Mesenchymal stem cell (in vitro differentiated cells and primary cell): ENCODE measurements around the gene MTSS2.
A peak's percentile ranks its signal among the peaks of the same experiment; 100 is the strongest.

Source experiments
- DNase-seq: peaks from one replicate; pipeline ENCODE4 v3.0.0-alpha.2; 2013
- H2AFZ ChIP-seq: one replicate; pipeline ENCODE4 v1.6.1; 2013; ENCODE audit warnings: low read depth, mild to moderate bottlenecking, control low read depth, inconsistent platforms, low read length, moderate library complexity
- H2AK5ac ChIP-seq: 2 replicates; pipeline ENCODE4 v1.6.1; 2013; ENCODE audit warnings: low read length, moderate library complexity, mild to moderate bottlenecking, inconsistent platforms; ENCODE audit not compliant: severe bottlenecking
- H2BK120ac ChIP-seq: one replicate; pipeline ENCODE4 v1.6.1; 2013; ENCODE audit warnings: low read depth, mild to moderate bottlenecking, inconsistent platforms, low read length, moderate library complexity
- H2BK12ac ChIP-seq, 2 experiments: one replicate each; pipeline ENCODE4 v1.6.1; 2013; ENCODE audit warnings: inconsistent platforms in 2 of 2, low read length in 2 of 2, mild to moderate bottlenecking in 2 of 2, moderate library complexity in 2 of 2, control low read depth in 1 of 2
- H2BK15ac ChIP-seq: one replicate; pipeline ENCODE4 v1.6.1; 2013; ENCODE audit warnings: mild to moderate bottlenecking, low read depth, inconsistent platforms; ENCODE audit not compliant: poor library complexity, severe bottlenecking
- H2BK5ac ChIP-seq: 2 replicates; pipeline ENCODE4 v1.6.1; 2013; ENCODE audit warnings: low read depth, mild to moderate bottlenecking, low read length, control low read depth, inconsistent platforms; ENCODE audit not compliant: poor library complexity, severe bottlenecking
- H3K14ac ChIP-seq, 2 experiments: one replicate each; pipeline ENCODE4 v1.6.1; 2013; ENCODE audit warnings: inconsistent platforms in 2 of 2, low read length in 2 of 2, control low read depth in 1 of 2, mild to moderate bottlenecking in 1 of 2, moderate library complexity in 1 of 2
- H3K18ac ChIP-seq, 2 experiments: one replicate each; pipeline ENCODE4 v1.6.1; 2013; ENCODE audit warnings: inconsistent platforms in 2 of 2, low read length in 2 of 2, control low read depth in 1 of 2, low read depth in 1 of 2, mild to moderate bottlenecking in 1 of 2
- H3K23ac ChIP-seq, 2 experiments: one replicate each; pipeline ENCODE4 v1.6.1; 2013; ENCODE audit warnings: inconsistent platforms in 2 of 2, low read length in 2 of 2, mild to moderate bottlenecking in 2 of 2, moderate library complexity in 2 of 2, control low read depth in 1 of 2
- H3K27ac ChIP-seq: 2 replicates; pipeline ENCODE4 v1.5.1; 2013; ENCODE audit warnings: mild to moderate bottlenecking, moderate library complexity, low read length, control low read depth, inconsistent platforms; ENCODE audit not compliant: poor library complexity, severe bottlenecking
- H3K27me3 ChIP-seq, 2 experiments: 2 replicates each; pipeline versions ENCODE4 v1.6.1 to v1.7.0; 2013; ENCODE audit warnings: low read length in 2 of 2, mild to moderate bottlenecking in 2 of 2, moderate library complexity in 2 of 2, control low read depth in 1 of 2, inconsistent platforms in 1 of 2; ENCODE audit not compliant: control insufficient read depth in 1 of 2, insufficient read depth in 1 of 2
- H3K36me3 ChIP-seq, 2 experiments: 2 replicates each; pipeline versions ENCODE4 v1.6.1 to v1.7.0; 2013; ENCODE audit warnings: low read length in 2 of 2, control low read depth in 1 of 2, inconsistent platforms in 1 of 2, low read depth in 1 of 2, mild to moderate bottlenecking in 1 of 2; ENCODE audit not compliant: insufficient read depth in 2 of 2, control insufficient read depth in 1 of 2
- H3K4ac ChIP-seq, 2 experiments: one replicate each; pipeline ENCODE4 v1.6.1; 2013; ENCODE audit warnings: inconsistent platforms in 2 of 2, low read length in 2 of 2, mild to moderate bottlenecking in 2 of 2, moderate library complexity in 2 of 2, control low read depth in 1 of 2, low read depth in 1 of 2
- H3K4me1 ChIP-seq: 2 replicates; pipeline ENCODE4 v1.6.1; 2013; ENCODE audit warnings: low read depth, low read length, control low read depth; ENCODE audit not compliant: control insufficient read depth, insufficient read depth
- H3K4me2 ChIP-seq: 2 replicates; pipeline ENCODE4 v1.6.1; 2013; ENCODE audit warnings: low read length, mild to moderate bottlenecking, inconsistent platforms; ENCODE audit not compliant: poor library complexity, severe bottlenecking
- H3K4me3 ChIP-seq, 2 experiments: 2 replicates each; pipeline versions ENCODE4 v1.5.1 to v1.7.0; 2013; ENCODE audit warnings: low read length in 2 of 2, mild to moderate bottlenecking in 2 of 2, control low read depth in 1 of 2, low read depth in 1 of 2; ENCODE audit not compliant: insufficient read depth in 1 of 2
- H3K79me1 ChIP-seq: replicated peaks from 2 replicates; pipeline ENCODE4 v1.6.1; 2013; ENCODE audit warnings: mild to moderate bottlenecking, control low read depth, low read length, inconsistent platforms; ENCODE audit not compliant: poor library complexity, severe bottlenecking
- H3K9ac ChIP-seq: 2 replicates; pipeline ENCODE4 v1.7.0; 2013; ENCODE audit warnings: mild to moderate bottlenecking, low read length, moderate library complexity
- H3K9me3 ChIP-seq: 2 replicates; pipeline ENCODE4 v1.7.0; 2013; ENCODE audit warnings: mild to moderate bottlenecking, low read length; ENCODE audit not compliant: control insufficient read depth
- H4K8ac ChIP-seq: one replicate; pipeline ENCODE4 v1.6.1; 2013; ENCODE audit warnings: inconsistent platforms, mild to moderate bottlenecking, low read length, moderate library complexity
- H4K91ac ChIP-seq: one replicate; pipeline ENCODE4 v1.6.1; 2013; ENCODE audit warnings: mild to moderate bottlenecking, low read length, inconsistent platforms
- WGBS: methylation state at CpG from one replicate; pipeline ENCODE4 v1.1.7; 2013; ENCODE audit warnings: mixed read lengths; 5-methylcytosine and 5-hydroxymethylcytosine counted together

Gene MTSS2

DNA sequence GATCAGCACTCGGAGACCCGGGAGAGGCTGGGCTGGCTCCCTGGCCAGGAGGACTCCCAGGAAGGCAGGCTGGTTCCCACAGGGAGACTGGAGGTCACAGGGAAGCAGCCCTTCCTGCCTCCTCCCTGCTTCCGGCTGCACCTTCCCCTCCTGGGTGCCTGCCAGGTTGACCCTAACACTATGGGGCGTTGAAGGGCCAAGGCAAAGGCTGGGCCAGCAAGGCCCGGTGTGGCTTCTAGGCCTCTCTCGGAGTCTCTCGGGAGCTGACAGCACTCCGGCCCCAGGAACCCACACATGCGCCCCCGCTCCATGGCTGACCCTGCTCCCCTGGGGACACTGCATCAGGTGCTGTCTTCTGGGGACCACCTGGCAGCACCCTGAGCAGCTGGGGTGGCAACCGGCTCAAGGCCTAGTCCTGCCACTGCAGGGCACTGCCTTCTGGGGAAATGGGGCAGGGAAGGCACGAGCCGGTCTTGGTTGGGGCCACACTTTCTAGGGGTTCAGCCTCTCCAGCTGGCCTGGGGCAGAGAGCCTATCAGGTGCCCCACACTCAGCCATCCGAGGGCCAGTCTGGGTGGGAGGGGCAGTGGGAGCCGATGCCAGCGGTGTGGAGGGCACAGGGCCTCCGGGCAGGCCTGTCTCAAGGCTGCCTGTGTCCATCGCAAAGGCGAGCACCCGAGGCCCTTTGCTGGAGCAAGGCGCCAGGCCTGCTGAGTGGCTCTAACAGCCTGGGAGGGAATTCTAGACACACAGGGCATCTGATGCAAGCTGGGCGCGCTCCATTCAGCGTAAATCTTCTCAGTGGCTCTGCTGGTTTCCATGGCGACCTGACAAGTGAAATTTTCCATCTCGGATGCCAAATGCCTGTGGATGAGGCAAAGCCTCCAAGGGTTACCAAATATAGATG is 5.6 kb upstream of the MTSS2 start:
- no peak overlapping the region for H3K27ac ChIP-seq
- DNase-seq: peak; percentile 99
- H3K4me2 ChIP-seq: no peak overlapping the region
- no peak overlapping the region for H3K4me3 ChIP-seq
- peak overlapping the region in 1 of 2 experiments; percentile 12 for H3K14ac ChIP-seq
- WGBS: 79% methylated on average over 26 of the region's 26 CpGs
- H3K36me3 ChIP-seq: peaks cover 0 to 16% of the 10 kb centered on the region in 2 experiments
- peaks cover 74% of the 10 kb centered on the region for H3K4me1 ChIP-seq
- H3K27me3 ChIP-seq: no peaks in the 10 kb centered on the region
- peak overlapping the region; percentile 49 for H3K9ac ChIP-seq
- H4K91ac ChIP-seq: peak overlapping the region; percentile 98
- H2AFZ ChIP-seq: no peak overlapping the region
- H3K18ac ChIP-seq: peak overlapping the region; percentile 85 to 92
- no peak overlapping the region for H2BK5ac ChIP-seq
- no peaks in the 10 kb centered on the region for H3K9me3 ChIP-seq
- H2BK120ac ChIP-seq: peak overlapping the region; percentile 88
- H2BK15ac ChIP-seq: peak overlapping the region; percentile 39
- H2AK5ac ChIP-seq: peak overlapping the region; percentile 21
- no peaks in the 10 kb centered on the region for H3K79me1 ChIP-seq
- peak overlapping the region in 1 of 2 experiments; percentile 2 for H3K23ac ChIP-seq
- peak overlapping the region; percentile 88 to 98 for H3K4ac ChIP-seq
- H2BK12ac ChIP-seq: peak overlapping the region; percentile 90 to 95
- H4K8ac ChIP-seq: peak overlapping the region; percentile 86

DNA sequence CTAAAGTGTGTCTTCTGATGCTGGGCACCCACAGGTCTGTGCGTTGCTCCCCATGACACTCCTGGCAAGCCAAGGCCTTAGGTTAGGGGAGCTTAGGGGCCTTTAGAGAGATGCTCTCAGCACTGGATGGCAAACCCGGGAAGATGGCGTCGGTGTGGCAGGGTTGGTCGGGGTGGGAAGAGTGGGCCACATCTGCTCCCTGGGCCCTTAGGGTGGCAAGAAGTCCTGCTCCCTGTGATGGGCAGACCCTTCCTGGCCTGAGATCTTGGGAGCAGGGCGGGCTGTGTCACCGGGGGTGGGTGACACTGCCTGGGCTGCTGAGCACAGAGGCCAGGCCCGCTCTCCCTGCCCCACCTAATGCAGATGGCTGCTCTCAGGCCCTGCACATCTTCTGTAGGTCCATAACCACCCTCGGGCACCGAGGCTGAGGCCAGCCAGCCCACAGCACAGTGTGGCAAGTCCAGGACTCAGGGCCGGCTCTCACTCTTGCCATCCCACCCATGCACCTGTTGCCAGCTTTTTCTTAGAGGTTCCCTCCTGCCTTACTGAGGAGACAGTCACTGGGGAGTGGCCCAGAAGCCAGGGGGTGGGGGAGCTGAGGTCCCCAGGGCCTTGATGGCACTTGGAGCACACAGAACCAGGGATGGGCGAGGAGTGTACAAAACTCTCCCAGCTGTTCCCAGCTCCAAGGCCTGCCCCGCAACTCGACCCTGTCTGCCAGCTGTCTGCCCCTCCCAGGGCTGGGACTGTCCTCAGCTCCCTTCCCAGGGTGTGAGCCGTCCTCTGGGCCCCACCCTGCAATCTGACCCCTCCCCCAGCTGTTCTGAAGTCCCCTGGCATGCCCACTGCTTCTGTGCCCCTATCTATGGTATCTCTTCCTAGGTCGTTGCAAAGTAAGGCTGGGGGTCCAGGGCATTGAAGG is 4.4 kb upstream of the MTSS2 start:
- H3K9ac ChIP-seq: no peak overlapping the region
- no peak overlapping the region for H2AFZ ChIP-seq
- WGBS: 92% methylated on average over 16 of the region's 16 CpGs
- no peaks in the 10 kb centered on the region for H3K9me3 ChIP-seq
- peak overlapping the region; percentile 90 to 95 for H2BK12ac ChIP-seq
- H3K4me2 ChIP-seq: no peak overlapping the region
- H3K18ac ChIP-seq: peak overlapping the region; percentile 71 to 85
- H3K4ac ChIP-seq: peak overlapping the region; percentile 88
- peak overlapping the region; percentile 98 for H4K91ac ChIP-seq
- no peak for DNase-seq
- H3K4me1 ChIP-seq: peaks cover 68% of the 10 kb centered on the region
- H2AK5ac ChIP-seq: no peak overlapping the region
- peaks cover 0 to 16% of the 10 kb centered on the region in 2 experiments for H3K36me3 ChIP-seq
- no peak overlapping the region for H2BK5ac ChIP-seq
- H3K4me3 ChIP-seq: no peak overlapping the region
- H3K27me3 ChIP-seq: no peaks in the 10 kb centered on the region
- peak overlapping the region; percentile 77 for H2BK15ac ChIP-seq
- H3K14ac ChIP-seq: peak overlapping the region in 1 of 2 experiments; percentile 45
- no peaks in the 10 kb centered on the region for H3K79me1 ChIP-seq
- H3K27ac ChIP-seq: no peak overlapping the region
- peak overlapping the region; percentile 69 for H4K8ac ChIP-seq
- H2BK120ac ChIP-seq: peak overlapping the region; percentile 88
- H3K23ac ChIP-seq: no peak overlapping the region

GRCh38 chr16:70689035-70689969 is 3.4 kb upstream of the MTSS2 start:
- no peak overlapping the region for H2AFZ ChIP-seq
- no peak overlapping the region for H3K27ac ChIP-seq
- H2BK15ac ChIP-seq: peak overlapping the region; percentile 84
- no peak overlapping the region for H3K4me3 ChIP-seq
- peak overlapping the region; percentile 90 to 95 for H2BK12ac ChIP-seq
- H3K9me3 ChIP-seq: no peaks in the 10 kb centered on the region
- DNase-seq: no peak
- no peak overlapping the region for H2AK5ac ChIP-seq
- no peaks in the 10 kb centered on the region for H3K27me3 ChIP-seq
- H4K91ac ChIP-seq: peak overlapping the region; percentile 98
- peaks cover 1% of the 10 kb centered on the region for H3K79me1 ChIP-seq
- H2BK5ac ChIP-seq: no peak overlapping the region
- peak overlapping the region; percentile 88 to 90 for H3K4ac ChIP-seq
- H3K4me2 ChIP-seq: no peak overlapping the region
- peak overlapping the region; percentile 58 for H2BK120ac ChIP-seq
- 98% methylated on average over 22 of the region's 22 CpGs for WGBS
- no peak overlapping the region for H3K23ac ChIP-seq
- H3K18ac ChIP-seq: peak overlapping the region; percentile 71 to 99
- H4K8ac ChIP-seq: peak overlapping the region; percentile 62
- peaks cover 0 to 16% of the 10 kb centered on the region in 2 experiments for H3K36me3 ChIP-seq
- peak overlapping the region in 1 of 2 experiments; percentile 68 for H3K14ac ChIP-seq
- H3K9ac ChIP-seq: no peak overlapping the region
- H3K4me1 ChIP-seq: peaks cover 66% of the 10 kb centered on the region
